ENCODE data around the gene CAMK2D. TPM values are rescaled to one million over a fixed set of nuclear protein-coding genes. Genes with fewer than 3 reads are reported as not detected.

Gene CAMK2D
- total RNA-seq, 1 donor from 2014 or later: 19.7 TPM

- H3K27me3 Mint-ChIP-seq (ENCODE audit: unreplicated experiment): no peaks in the 10 kb centered on the region
- no peak overlapping the region for H3K4me3 Mint-ChIP-seq (ENCODE audit: unreplicated experiment)
- TF ChIP-seq, protein P1, sequence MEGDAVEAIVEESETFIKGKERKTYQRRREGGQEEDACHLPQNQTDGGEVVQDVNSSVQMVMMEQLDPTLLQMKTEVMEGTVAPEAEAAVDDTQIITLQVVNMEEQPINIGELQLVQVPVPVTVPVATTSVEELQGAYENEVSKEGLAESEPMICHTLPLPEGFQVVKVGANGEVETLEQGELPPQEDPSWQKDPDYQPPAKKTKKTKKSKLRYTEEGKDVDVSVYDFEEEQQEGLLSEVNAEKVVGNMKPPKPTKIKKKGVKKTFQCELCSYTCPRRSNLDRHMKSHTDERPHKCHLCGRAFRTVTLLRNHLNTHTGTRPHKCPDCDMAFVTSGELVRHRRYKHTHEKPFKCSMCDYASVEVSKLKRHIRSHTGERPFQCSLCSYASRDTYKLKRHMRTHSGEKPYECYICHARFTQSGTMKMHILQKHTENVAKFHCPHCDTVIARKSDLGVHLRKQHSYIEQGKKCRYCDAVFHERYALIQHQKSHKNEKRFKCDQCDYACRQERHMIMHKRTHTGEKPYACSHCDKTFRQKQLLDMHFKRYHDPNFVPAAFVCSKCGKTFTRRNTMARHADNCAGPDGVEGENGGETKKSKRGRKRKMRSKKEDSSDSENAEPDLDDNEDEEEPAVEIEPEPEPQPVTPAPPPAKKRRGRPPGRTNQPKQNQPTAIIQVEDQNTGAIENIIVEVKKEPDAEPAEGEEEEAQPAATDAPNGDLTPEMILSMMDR (IDR thresholded peaks at IDR 0.05; ENCODE audit: unreplicated experiment): no peak
- H3K27ac Mint-ChIP-seq (ENCODE audit: unreplicated experiment): peak overlapping the region; percentile 13
- no peaks in the 10 kb centered on the region for H3K36me3 Mint-ChIP-seq (ENCODE audit: low read depth, unreplicated experiment)
- DNase-seq (ENCODE audit: low spot score): no peak
- H3K9me3 Mint-ChIP-seq (ENCODE audit: unreplicated experiment): no peaks in the 10 kb centered on the region
- peaks cover 6% of the 10 kb centered on the region for H3K4me1 Mint-ChIP-seq (ENCODE audit: unreplicated experiment)
Observed at GRCh38 chr4:113673450-113673849, 88.1 kb downstream of the CAMK2D start.

DNA sequence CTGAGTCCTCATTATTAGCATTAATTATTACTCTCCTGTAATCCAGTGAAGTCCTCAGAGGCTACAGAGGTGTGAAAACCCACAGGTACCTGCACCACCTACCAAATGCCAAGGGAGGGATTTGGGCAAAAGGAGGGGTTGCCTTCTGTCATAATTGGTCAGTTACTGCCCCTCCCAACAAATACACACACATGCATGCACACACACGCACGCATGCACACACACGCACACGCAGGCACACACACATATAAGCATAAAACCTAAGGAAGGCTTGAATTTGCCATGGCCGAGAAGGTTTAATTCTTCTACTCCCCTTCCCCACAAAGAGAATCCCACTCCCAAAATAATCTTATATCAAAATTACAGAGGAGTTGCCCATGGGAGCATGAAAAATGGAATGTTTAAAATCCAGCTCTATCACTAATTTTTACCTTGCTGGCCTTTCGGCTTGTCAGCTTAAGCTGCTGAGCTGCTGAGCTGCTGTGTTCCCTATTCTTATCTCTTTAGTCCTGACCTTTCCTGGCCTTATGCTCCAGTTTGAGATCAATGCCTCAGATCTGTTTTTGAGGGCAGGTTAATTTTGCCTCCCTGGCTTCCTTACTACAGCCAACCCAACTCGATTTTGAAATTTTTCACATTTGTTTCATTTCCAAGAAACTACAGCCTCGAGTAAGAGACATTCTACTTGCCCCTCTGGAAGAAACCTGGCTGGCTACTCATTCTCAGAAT lies 95.0 kb downstream of the CAMK2D start:
- Mint-ChIP-seq H3K4me3 (ENCODE audit: unreplicated experiment) (no peak overlapping the region), H3K27ac (ENCODE audit: unreplicated experiment) (no peak overlapping the region), H3K9me3 (ENCODE audit: unreplicated experiment) (no peaks in the 10 kb centered on the region)

DNA sequence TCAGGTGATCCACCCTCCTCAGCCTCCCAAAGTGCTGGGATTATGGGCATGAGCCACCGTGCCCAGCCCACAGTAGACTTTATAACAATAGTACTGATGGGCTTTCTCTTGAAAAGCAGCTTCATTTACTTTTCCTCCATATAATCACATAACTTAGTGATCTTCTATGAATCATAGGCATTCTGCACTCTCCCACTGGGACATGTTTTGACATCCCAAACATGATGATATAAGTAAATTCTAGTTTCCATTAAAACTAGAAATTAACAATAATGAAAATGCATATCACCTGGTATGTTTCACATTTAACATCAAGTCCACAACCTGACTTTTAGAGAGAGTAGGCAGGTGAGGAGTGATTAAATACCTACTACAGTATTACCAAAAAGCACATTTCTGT lies 96.5 kb downstream of the CAMK2D start:
- H3K9me3 Mint-ChIP-seq (ENCODE audit: unreplicated experiment): no peaks in the 10 kb centered on the region
- no peaks in the 10 kb centered on the region for H3K27me3 Mint-ChIP-seq (ENCODE audit: unreplicated experiment)
- TF ChIP-seq, protein P1 (IDR thresholded peaks at IDR 0.05; ENCODE audit: unreplicated experiment): no peak
- no peaks in the 10 kb centered on the region for H3K36me3 Mint-ChIP-seq (ENCODE audit: low read depth, unreplicated experiment)
- H3K4me1 Mint-ChIP-seq (ENCODE audit: unreplicated experiment): no peaks in the 10 kb centered on the region
- no peak overlapping the region for H3K27ac Mint-ChIP-seq (ENCODE audit: unreplicated experiment)
- no peak for DNase-seq (ENCODE audit: low spot score)
- H3K4me3 Mint-ChIP-seq (ENCODE audit: unreplicated experiment): no peak overlapping the region

More for the DNA sequence above, 95.0 kb downstream of the CAMK2D start:
- TF ChIP-seq, protein P1 (IDR thresholded peaks at IDR 0.05; ENCODE audit: unreplicated experiment): no peak
- Mint-ChIP-seq H3K27me3 (ENCODE audit: unreplicated experiment) (no peaks in the 10 kb centered on the region), H3K4me1 (ENCODE audit: unreplicated experiment) (no peaks in the 10 kb centered on the region), H3K36me3 (ENCODE audit: low read depth, unreplicated experiment) (no peaks in the 10 kb centered on the region)
- DNase-seq (ENCODE audit: low spot score): no peak

GRCh38 chr4:113662581-113662980 lies 99.0 kb downstream of the CAMK2D start:
- H3K27me3 Mint-ChIP-seq (ENCODE audit: unreplicated experiment): no peaks in the 10 kb centered on the region
- H3K9me3 Mint-ChIP-seq (ENCODE audit: unreplicated experiment): no peaks in the 10 kb centered on the region
- H3K4me3 Mint-ChIP-seq (ENCODE audit: unreplicated experiment): no peak overlapping the region
- no peak for DNase-seq (ENCODE audit: low spot score)
- H3K27ac Mint-ChIP-seq (ENCODE audit: unreplicated experiment): no peak overlapping the region
- H3K36me3 Mint-ChIP-seq (ENCODE audit: low read depth, unreplicated experiment): no peaks in the 10 kb centered on the region
- peaks cover 6% of the 10 kb centered on the region for H3K4me1 Mint-ChIP-seq (ENCODE audit: unreplicated experiment)
- TF ChIP-seq, protein P1 (IDR thresholded peaks at IDR 0.05; ENCODE audit: unreplicated experiment): no peak

GRCh38 chr4:113659127-113659526 lies 102.4 kb downstream of the CAMK2D start:
- no peak overlapping the region for H3K27ac Mint-ChIP-seq (ENCODE audit: unreplicated experiment)
- no peak overlapping the region for H3K4me3 Mint-ChIP-seq (ENCODE audit: unreplicated experiment)
- no peaks in the 10 kb centered on the region for H3K27me3 Mint-ChIP-seq (ENCODE audit: unreplicated experiment)
- TF ChIP-seq, protein P1 (IDR thresholded peaks at IDR 0.05; ENCODE audit: unreplicated experiment): no peak
- H3K4me1 Mint-ChIP-seq (ENCODE audit: unreplicated experiment): peaks cover 6% of the 10 kb centered on the region
- no peaks in the 10 kb centered on the region for H3K36me3 Mint-ChIP-seq (ENCODE audit: low read depth, unreplicated experiment)
- no peak for DNase-seq (ENCODE audit: low spot score)
- H3K9me3 Mint-ChIP-seq (ENCODE audit: unreplicated experiment): no peaks in the 10 kb centered on the region

All from endothelial cell (in vitro differentiated cells).